Activated gamma-delta T cell (primary cell): Measurements from ENCODE around the gene IMPG1.

Experiments
- DNase-seq: peaks from one replicate; lab custom pipeline; 2025; lab: John Stamatoyannopoulos, UW
- total RNA-seq, 2 donors: gene quantifications; one replicate each; lab custom pipeline; 2026; lab: John Stamatoyannopoulos, UW

Gene IMPG1, protein sequence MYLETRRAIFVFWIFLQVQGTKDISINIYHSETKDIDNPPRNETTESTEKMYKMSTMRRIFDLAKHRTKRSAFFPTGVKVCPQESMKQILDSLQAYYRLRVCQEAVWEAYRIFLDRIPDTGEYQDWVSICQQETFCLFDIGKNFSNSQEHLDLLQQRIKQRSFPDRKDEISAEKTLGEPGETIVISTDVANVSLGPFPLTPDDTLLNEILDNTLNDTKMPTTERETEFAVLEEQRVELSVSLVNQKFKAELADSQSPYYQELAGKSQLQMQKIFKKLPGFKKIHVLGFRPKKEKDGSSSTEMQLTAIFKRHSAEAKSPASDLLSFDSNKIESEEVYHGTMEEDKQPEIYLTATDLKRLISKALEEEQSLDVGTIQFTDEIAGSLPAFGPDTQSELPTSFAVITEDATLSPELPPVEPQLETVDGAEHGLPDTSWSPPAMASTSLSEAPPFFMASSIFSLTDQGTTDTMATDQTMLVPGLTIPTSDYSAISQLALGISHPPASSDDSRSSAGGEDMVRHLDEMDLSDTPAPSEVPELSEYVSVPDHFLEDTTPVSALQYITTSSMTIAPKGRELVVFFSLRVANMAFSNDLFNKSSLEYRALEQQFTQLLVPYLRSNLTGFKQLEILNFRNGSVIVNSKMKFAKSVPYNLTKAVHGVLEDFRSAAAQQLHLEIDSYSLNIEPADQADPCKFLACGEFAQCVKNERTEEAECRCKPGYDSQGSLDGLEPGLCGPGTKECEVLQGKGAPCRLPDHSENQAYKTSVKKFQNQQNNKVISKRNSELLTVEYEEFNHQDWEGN
- total RNA-seq: 0 to 0.10 reads per million in 2 donors

DNA sequence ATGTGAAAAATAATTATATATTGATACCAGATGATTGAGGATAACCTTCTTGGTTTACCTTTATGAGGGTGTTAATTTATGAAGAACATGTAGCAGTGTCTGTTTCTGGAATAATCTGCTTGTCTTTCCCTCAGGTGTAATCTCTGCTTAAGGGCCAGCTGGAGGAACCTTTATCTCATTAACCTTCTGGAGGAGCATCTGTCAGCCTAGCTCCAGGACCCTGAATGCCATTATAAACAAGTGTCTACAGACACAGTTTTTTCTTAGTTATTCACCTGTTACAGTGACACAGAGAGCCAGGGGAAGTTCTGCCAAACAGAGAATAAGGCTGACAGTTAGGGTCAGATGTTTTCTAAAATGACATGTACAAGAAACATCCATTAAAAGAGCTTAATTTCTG lies at the start of gene IMPG1:
Gene IMPG1 (minus strand): TSS at position 101 of the 400 bp plus-strand sequence. CDS start 174 bp downstream, outside the sequence.
- no peak for DNase-seq

GRCh38 chr6:76120302-76120701 lies 47.8 kb upstream of the IMPG1 start:
- no peak for DNase-seq

DNA sequence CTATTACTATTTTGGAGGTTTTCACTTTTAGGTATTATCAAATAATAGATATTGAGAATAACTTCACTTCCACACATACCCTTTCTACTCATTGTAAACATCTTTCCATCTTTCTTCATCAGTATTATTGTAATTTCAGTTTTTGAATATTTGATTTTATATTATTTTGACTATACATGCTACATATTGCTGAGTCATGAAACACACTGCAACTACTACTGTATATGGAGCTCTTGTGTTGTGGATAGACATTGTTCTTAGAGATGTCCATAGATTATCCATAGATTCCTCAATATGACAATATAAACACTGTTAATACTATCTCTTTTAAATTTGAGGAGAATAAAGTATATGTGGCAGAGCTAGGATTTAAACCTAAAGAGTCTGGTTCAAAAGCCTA lies 819 bp upstream of the IMPG1 start:
- no peak for DNase-seq

DNA sequence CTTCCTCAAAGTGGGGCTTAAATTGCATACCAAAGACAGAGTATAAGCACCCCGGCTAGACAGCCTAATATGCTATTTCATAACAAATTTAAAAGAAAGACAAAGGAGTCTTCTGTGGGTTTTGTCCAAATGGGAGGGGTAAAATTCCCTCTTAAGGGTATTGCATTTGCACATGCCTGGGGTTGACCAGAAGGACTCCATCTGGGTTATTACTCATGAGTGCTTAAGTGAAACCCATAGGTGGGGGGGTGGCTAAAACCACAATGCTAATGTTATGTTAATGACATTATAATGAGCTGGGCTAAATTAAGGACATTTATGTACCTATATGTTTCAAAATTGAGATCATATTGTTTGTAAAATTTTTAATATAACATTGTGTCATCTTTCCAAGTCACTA lies 15.0 kb downstream of the IMPG1 start:
- DNase-seq: no peak

DNA sequence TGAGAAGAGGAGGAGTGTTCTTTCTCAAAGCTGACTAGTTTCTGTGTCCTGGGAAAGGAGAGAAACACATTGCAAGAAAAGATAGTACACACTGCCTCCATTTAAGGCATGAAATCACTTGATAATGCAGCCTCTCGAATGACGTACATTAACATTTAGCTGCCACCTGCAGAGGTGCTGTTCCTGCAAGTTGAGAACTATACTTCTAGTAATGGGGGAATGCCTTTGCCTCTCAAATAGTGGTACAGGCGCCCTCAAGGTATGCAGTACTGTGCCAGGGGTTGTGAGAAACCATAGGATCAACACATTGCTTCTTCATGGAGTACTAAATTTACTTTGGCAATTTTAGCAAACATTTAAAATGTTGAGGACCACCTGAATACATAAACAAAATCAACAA lies 20.1 kb downstream of the IMPG1 start:
- no peak for DNase-seq

DNA sequence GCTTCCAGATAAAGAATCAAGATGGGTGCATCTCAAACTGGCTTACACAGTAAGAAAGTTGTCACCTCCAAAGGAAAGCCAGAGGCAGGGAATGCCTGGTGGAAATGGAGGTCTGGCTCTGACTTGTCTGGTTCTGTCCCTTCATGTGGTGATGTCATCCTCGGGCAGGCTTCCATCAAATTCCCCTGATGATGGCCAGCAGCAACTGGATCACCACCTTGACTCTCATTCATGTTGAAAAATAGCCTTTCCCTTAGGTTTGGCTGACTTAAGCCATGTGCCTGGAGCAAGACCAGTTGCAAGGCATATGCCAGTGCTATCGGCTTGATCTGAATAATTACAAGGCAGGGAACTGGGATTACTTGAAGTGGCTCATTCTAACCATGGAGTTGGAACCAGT lies 28.8 kb downstream of the IMPG1 start:
- no peak for DNase-seq

DNA sequence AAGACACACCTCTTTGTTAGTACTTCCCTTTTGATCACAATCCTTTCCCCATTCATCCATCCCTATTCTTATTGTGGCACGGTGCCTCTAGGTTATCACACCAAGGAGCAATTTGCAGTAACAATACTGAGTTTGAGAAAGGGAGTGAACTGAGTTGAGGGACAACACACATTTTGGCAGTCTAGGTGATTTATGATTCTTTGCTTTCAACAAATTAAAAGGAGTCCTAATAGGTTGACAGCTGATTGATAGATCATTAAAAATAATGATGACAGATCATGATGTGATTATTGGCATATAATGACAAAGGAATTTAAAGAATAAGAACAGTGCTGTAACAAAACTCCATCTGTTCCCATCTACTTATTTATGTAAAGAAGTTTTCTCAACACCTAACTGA lies 36.7 kb downstream of the IMPG1 start:
- DNase-seq: no peak

- DNase-seq: no peak
Measured at GRCh38 chr6:76026101-76026500, 46.4 kb downstream of the IMPG1 start.

DNA sequence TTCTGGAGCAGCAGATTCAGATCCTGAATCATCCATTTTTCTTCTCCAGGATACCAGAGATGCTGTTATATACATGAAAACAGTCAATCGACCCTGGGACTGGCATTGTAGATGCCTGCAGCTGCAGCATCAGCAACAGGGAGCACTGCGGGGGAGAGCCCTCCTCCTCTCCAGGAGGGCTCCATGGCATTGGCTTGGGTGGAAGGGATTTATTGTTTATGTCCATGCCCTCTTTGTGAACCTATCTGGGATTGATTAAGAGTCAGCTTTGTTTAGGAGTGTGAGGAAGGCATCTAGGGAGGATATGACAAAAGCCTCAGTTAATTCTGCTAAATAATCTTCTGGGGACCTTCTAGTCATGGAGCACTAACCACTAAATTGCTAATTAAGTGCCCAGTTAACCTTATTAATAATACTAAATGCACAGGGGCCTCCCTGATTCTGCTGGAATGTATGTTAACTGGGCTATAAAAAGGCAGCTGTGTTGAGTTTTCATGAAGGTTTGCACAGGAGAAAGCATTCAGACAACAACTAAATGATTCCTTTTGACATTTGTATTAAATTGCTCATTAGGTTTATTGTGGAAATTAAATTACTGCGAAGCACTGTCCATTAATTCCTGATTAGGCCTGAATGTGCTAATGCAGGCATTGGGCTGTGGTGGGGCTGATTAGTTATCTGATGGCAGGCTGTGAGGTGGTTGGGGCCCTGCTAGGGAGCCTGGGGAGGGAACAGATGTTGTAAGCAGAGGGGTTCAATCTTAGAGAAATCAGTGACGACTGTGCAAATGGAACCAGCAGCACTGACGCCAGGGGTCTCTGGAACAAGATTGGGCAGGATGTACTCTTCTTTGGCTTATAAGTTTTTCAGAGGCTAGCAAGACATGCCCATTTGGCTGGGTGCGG lies 57.6 kb downstream of the IMPG1 start:
- no peak for DNase-seq

- DNase-seq: no peak
Measured at GRCh38 chr6:76004202-76004601, 68.3 kb downstream of the IMPG1 start.

- no peak for DNase-seq
Measured at GRCh38 chr6:76003686-76004085, 68.8 kb downstream of the IMPG1 start.

GRCh38 chr6:76003113-76003512 lies 69.3 kb downstream of the IMPG1 start:
- no peak for DNase-seq

- DNase-seq: no peak
Measured at GRCh38 chr6:76000629-76001028, 71.8 kb downstream of the IMPG1 start.

DNA sequence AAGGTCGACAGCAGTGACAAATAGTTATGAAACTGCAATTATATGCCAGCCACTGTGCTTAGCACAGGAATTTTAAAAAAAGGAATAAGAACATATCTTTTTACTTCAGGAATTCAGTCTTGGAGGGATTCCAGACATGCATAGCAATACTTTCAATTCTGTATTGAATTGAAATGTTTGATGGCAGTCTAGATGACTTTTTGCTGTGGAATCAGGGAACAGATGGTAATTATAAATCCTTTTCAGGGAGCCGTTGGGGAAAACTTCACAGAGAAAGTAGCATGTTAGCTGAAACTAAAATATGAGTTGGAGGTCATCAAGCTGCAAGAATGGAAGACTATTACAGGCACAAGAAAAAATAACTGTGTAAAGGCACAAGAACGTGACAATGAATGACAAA lies 74.8 kb downstream of the IMPG1 start:
- DNase-seq: no peak

DNA sequence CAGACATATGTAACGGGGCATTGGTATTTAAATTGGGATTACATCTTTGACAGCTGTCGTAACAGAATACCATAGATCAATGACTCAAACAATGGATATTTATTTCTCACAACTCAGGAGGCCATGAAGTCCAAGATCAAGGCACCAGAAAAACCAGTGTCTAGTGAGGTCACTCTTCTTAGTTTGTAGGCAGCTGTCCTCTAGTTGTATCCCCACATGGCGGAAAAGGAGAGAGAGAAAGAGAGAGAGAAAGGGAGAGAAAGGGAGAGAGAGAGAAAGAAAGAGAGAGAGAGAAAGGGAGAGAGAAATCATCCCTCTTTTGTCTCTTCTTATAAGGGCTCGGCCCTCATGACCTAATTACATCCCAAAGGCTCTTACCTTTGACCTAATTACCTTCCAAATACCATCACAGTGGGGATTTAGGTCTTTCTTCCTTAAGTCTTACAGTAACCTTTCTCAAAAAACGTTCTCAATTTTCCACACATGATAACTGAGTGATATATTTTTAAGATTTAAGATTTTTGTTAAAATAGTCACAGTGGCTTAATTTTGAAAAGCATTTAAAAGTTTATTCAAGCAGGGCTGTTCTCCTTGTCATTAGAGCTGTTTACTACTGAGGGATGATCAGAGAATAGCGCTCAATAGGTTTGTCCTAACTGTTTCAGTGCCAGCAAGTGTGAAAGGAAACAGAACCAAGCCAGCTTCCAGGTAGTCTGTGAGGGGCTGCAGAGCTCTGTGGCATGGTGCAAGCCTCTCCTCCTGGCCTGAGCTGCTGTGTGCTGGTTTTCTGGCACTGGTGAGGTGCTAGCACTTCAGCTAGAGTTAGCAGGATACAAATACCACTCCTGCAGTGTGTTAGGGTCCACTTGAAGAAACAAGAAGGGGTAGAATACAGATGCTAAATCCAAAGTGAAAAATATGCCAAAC lies 79.0 kb downstream of the IMPG1 start:
- no peak for DNase-seq

- no peak for DNase-seq
Measured at GRCh38 chr6:75991941-75992340, 80.5 kb downstream of the IMPG1 start.

- no peak for DNase-seq
Measured at GRCh38 chr6:75986935-75987334, 85.5 kb downstream of the IMPG1 start.

DNA sequence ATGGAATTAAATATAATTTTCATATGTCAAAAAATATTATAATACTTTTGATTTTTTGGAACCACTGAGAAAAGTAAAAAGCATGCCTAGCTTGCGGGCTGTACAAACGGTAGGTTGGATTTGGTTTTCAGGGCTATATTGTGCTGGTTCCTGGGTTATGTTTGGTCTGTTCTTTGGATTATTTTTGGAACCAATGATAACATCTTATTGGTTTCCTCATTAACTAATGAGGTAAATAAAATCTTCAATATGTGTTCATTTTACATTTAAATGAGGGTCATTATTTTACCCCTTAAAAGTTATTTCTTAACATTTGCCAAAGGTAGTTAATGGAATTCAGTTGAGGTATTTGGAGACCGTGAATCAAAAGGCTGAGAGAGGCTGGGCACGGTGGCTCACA lies 96.6 kb downstream of the IMPG1 start:
- no peak for DNase-seq

- no peak for DNase-seq
Measured at GRCh38 chr6:75970093-75970492, 102.4 kb downstream of the IMPG1 start.

DNA sequence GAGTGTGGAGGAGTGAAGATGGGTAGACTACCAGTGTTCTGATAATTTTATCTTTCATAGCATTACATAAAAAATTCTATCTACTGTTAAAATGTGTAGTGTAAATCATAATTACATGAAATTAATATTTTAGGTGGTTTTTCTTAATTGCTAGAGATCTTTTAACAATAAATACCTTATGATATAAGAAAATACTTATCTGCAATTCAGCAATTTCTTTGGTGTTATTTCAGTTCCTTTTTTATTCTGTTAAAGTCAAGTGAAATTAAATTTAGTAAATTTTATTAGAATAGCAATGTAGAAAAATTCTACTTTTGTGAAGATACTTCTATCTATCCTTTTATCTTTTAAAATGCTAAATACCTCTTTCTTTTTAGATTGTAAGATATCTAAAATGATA lies 104.3 kb downstream of the IMPG1 start:
- no peak for DNase-seq

DNA sequence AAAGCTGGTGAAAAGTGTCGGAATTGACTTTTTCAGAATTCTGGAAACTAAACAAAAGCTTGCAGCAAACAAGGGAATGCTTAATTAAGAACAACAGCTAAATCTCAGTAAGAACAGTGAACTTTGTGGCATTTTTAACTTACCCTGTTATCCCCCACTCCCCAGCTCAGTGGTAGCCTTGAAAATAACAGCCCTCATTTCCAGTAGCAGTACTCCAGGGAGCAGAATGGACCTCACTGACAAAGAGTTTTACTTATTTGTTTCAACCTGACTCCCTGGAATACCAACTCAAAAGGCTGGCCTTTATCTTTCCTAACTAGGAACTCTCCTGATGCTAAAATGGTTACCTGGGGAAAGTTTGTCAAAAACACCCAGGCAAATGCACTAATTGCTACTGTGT lies 108.9 kb downstream of the IMPG1 start:
- DNase-seq: no peak
